ENCODE data around the gene STRN.

GRCh38 chr2:36869606-36870005 lies 96.7 kb downstream of the STRN start:
- TF ChIP-seq, protein P1, sequence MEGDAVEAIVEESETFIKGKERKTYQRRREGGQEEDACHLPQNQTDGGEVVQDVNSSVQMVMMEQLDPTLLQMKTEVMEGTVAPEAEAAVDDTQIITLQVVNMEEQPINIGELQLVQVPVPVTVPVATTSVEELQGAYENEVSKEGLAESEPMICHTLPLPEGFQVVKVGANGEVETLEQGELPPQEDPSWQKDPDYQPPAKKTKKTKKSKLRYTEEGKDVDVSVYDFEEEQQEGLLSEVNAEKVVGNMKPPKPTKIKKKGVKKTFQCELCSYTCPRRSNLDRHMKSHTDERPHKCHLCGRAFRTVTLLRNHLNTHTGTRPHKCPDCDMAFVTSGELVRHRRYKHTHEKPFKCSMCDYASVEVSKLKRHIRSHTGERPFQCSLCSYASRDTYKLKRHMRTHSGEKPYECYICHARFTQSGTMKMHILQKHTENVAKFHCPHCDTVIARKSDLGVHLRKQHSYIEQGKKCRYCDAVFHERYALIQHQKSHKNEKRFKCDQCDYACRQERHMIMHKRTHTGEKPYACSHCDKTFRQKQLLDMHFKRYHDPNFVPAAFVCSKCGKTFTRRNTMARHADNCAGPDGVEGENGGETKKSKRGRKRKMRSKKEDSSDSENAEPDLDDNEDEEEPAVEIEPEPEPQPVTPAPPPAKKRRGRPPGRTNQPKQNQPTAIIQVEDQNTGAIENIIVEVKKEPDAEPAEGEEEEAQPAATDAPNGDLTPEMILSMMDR (IDR thresholded peaks at IDR 0.05) = no peak
- TF ChIP-seq POLR2A (IDR thresholded peaks at IDR 0.05) = no peak
